Fibroblast of upper back skin (primary cell): ENCODE results near the gene EPAS1.

ENCODE experiments used
- DNase-seq: peaks from one replicate; pipeline ENCODE4 v3.0.0-alpha.2; 2013

EPAS1 gene

GRCh38 chr2:46367286-46367685, 70.1 kb downstream of the EPAS1 start:
- no peak for DNase-seq

- no peak for DNase-seq
Observed at GRCh38 chr2:46368401-46368800, 71.2 kb downstream of the EPAS1 start.

- no peak for DNase-seq
Observed at GRCh38 chr2:46369783-46370182, 72.6 kb downstream of the EPAS1 start.

- no peak for DNase-seq
Observed at GRCh38 chr2:46371854-46372253, 74.6 kb downstream of the EPAS1 start.

- no peak for DNase-seq
Observed at GRCh38 chr2:46372475-46372874, 75.3 kb downstream of the EPAS1 start.

GRCh38 chr2:46373238-46373637, 76.0 kb downstream of the EPAS1 start:
- no peak for DNase-seq

GRCh38 chr2:46375566-46376125, 78.4 kb downstream of the EPAS1 start:
- no peak for DNase-seq

GRCh38 chr2:46376586-46376985, 79.4 kb downstream of the EPAS1 start:
- no peak for DNase-seq

GRCh38 chr2:46377101-46377581, 79.9 kb downstream of the EPAS1 start:
- no peak for DNase-seq

GRCh38 chr2:46377666-46378560, 80.7 kb downstream of the EPAS1 start:
- no peak for DNase-seq

- DNase-seq = no peak
Observed at GRCh38 chr2:46378616-46379015, 81.4 kb downstream of the EPAS1 start.

GRCh38 chr2:46379213-46380037, 82.2 kb downstream of the EPAS1 start:
- DNase-seq = peak; percentile 42

- DNase-seq = no peak
Observed at GRCh38 chr2:46380038-46380940, 83.1 kb downstream of the EPAS1 start.

- DNase-seq = peak; percentile 10
Observed at GRCh38 chr2:46381263-46381849, 84.1 kb downstream of the EPAS1 start.

- DNase-seq = no peak
Observed at GRCh38 chr2:46381871-46382270, 84.7 kb downstream of the EPAS1 start.

GRCh38 chr2:46382331-46383112, 85.3 kb downstream of the EPAS1 start:
- no peak for DNase-seq

GRCh38 chr2:46383113-46383395, 85.8 kb downstream of the EPAS1 start:
- DNase-seq = no peak

- DNase-seq = no peak
Observed at GRCh38 chr2:46383784-46384456, 86.7 kb downstream of the EPAS1 start.

GRCh38 chr2:46384457-46384815, 87.2 kb downstream of the EPAS1 start:
- DNase-seq = no peak

GRCh38 chr2:46385786-46386577, 88.8 kb downstream of the EPAS1 start:
- DNase-seq = peak; percentile 43
